Stimulated activated CD4-positive, alpha-beta T cell treated with anti-CD3 and anti-CD28 coated beads, Interleukin-12 subunit alpha, Interleukin-12 subunit beta, amount 100 ng/mL, for 4 hours (primary cell): ENCODE results near the gene GIT1.
A peak's percentile ranks its signal among the peaks of the same experiment; 100 is the strongest.

Experiments used
- DNase-seq: peaks from one replicate; pipeline ENCODE4 v3.0.0-alpha.2; 2020

The GIT1 gene

GRCh38 chr17:29615492-29616299 is 26.2 kb upstream of the GIT1 start:
- DNase-seq = peak; percentile 82

GRCh38 chr17:29615048-29615385 is 25.6 kb upstream of the GIT1 start:
- DNase-seq = peak; percentile 30

GRCh38 chr17:29614349-29615047 is 25.1 kb upstream of the GIT1 start:
- DNase-seq = no peak

GRCh38 chr17:29613856-29614255 is 24.4 kb upstream of the GIT1 start:
- DNase-seq = no peak

GRCh38 chr17:29613352-29613837 is 23.9 kb upstream of the GIT1 start:
- DNase-seq = peak; percentile 96

- no peak for DNase-seq
Observed at GRCh38 chr17:29612404-29613280, 23.2 kb upstream of the GIT1 start.

GRCh38 chr17:29612094-29612403 is 22.6 kb upstream of the GIT1 start:
- no peak for DNase-seq

- no peak for DNase-seq
Observed at GRCh38 chr17:29611351-29612093, 22.1 kb upstream of the GIT1 start.

- DNase-seq = no peak
Observed at GRCh38 chr17:29610395-29610794, 20.9 kb upstream of the GIT1 start.

GRCh38 chr17:29608986-29609385 is 19.5 kb upstream of the GIT1 start:
- no peak for DNase-seq

- DNase-seq = no peak
Observed at GRCh38 chr17:29607557-29608195, 18.2 kb upstream of the GIT1 start.

GRCh38 chr17:29603109-29603674 is 13.7 kb upstream of the GIT1 start:
- DNase-seq = no peak

- no peak for DNase-seq
Observed at GRCh38 chr17:29597361-29598172, 8.1 kb upstream of the GIT1 start.

- DNase-seq = no peak
Observed at GRCh38 chr17:29596811-29597210, 7.4 kb upstream of the GIT1 start.

- DNase-seq = no peak
Observed at GRCh38 chr17:29595943-29596774, 6.7 kb upstream of the GIT1 start.

- DNase-seq = no peak
Observed at GRCh38 chr17:29595107-29595942, 5.9 kb upstream of the GIT1 start.

- DNase-seq = no peak
Observed at GRCh38 chr17:29594519-29595090, 5.2 kb upstream of the GIT1 start.

GRCh38 chr17:29593591-29594518 is 4.4 kb upstream of the GIT1 start:
- no peak for DNase-seq
